Right lobe of liver (tissue), 4 donors: ENCODE results near the gene CARMIL1.

ENCODE experiments used
- POLR2A ChIP-seq: fragments of 450-650 bp; IDR thresholded peaks from one replicate; pipeline ENCODE4 v1.6.1; 2017; ENCODE audit warnings: antibody characterized with exemption, mild to moderate bottlenecking
- TF ChIP-seq, protein P1 (sequence below), 4 donors: fragments of 200-600 bp in 3 of 4; fragments of 450-650 bp in 1 of 4; IDR thresholded peaks; one replicate each; pipeline versions ENCODE4 v1.5.1 to v1.8.0; 2016 to 2022; ENCODE audit warnings: antibody characterized with exemption in 4 of 4, mild to moderate bottlenecking in 2 of 4
- donor health status: DM: no; HTN: no; CAD: no.
- donor health status: DM: no; HTN: no; CAD: no.
- donor health status: DM: no; HTN: yes; CAD: no.

DNA sequence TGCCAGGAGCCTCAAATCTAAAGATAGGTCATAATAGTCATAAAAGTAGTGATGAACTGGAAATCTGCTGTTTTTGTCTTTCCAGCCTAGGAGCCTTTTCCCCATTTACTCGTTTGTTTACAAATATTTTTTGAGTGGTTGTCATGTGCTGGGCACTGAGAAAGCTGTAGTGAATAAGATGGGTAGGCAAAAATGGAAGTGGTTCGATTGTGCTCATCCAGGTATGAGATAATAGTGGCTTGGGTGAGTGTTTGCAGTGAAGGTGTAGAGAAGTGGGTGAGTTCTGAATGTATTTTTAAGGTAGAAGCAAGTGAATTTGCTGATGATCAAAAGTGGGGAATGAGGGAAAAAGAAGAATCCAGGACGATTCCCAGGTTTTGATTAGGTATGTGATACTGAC, 53.0 kb downstream of the CARMIL1 start:
- TF ChIP-seq, protein P1, sequence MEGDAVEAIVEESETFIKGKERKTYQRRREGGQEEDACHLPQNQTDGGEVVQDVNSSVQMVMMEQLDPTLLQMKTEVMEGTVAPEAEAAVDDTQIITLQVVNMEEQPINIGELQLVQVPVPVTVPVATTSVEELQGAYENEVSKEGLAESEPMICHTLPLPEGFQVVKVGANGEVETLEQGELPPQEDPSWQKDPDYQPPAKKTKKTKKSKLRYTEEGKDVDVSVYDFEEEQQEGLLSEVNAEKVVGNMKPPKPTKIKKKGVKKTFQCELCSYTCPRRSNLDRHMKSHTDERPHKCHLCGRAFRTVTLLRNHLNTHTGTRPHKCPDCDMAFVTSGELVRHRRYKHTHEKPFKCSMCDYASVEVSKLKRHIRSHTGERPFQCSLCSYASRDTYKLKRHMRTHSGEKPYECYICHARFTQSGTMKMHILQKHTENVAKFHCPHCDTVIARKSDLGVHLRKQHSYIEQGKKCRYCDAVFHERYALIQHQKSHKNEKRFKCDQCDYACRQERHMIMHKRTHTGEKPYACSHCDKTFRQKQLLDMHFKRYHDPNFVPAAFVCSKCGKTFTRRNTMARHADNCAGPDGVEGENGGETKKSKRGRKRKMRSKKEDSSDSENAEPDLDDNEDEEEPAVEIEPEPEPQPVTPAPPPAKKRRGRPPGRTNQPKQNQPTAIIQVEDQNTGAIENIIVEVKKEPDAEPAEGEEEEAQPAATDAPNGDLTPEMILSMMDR (IDR thresholded peaks at IDR 0.05) = no peak
- TF ChIP-seq POLR2A = no peak
